ENCODE data around the gene MBTPS1. TPM values are rescaled to one million over a fixed set of nuclear protein-coding genes. Genes with fewer than 3 reads are reported as not detected.

MBTPS1 gene
- total RNA-seq, 1 experiment from 2014 or later, result 46.9 TPM

DNA sequence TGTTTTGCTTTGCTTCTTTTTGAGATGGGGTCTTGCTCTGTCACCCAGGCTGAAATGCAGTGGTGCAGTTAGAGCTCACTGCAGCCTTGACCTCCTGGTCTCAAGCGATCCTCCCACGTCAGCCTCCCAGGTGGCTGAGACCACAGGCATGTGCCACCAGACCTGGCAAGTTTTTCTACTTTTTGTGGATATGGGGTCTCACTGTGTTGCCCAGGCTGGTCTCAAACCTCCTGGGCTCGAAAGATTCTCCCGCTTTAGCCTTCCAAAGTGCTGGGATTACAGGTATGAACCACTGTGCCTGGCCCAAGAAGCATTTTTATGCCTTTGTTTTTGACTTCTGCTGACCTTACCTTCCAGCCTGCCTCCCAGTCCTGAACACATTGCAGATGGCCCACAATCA, 38.5 kb upstream of the MBTPS1 start:
- Mint-ChIP-seq H3K4me1 (no peaks in the 10 kb centered on the region), H3K27ac (no peak overlapping the region), H3K27me3 (ENCODE audit: low read depth) (peaks cover 2% of the 10 kb centered on the region), H3K36me3 (no peaks in the 10 kb centered on the region), H3K9me3 (no peaks in the 10 kb centered on the region), H3K4me3 (no peak overlapping the region)
- TF ChIP-seq MXD4 (CRISPR knock-in tag; IDR thresholded peaks at IDR 0.05; ENCODE audit: borderline replicate concordance) (no peak), ZNF121 (CRISPR knock-in tag; IDR thresholded peaks at IDR 0.05) (peak; percentile 4; the same call in 1 of the 2 replicates)
- ChIA-PET POLR2A (no interaction called here), CTCF (interaction anchor here (0.6 to 1.1 kb wide), 2 partner anchors 32 to 1925 kb away, joined by 3 to 4 read pairs; partner anchors contain the start of gene TAF1C)
- DNase-seq (ENCODE audit: low spot score) (no peak), ATAC-seq (no peak)

GRCh38 chr16:84153660-84154214, 37.0 kb upstream of the MBTPS1 start:
- Mint-ChIP-seq H3K9me3 (no peaks in the 10 kb centered on the region), H3K4me1 (no peaks in the 10 kb centered on the region), H3K27me3 (ENCODE audit: low read depth) (peaks cover 2% of the 10 kb centered on the region; the same call in 1 of the 2 replicates), H3K27ac (no peak overlapping the region), H3K36me3 (no peaks in the 10 kb centered on the region), H3K4me3 (no peak overlapping the region)
- ChIA-PET POLR2A (no interaction called here), CTCF (interaction anchor here (1.1 kb wide), 2 partner anchors 69 to 197 kb away, joined by 3 read pairs; no protein-coding TSS in a partner anchor)
- DNase-seq (ENCODE audit: low spot score) (no peak), ATAC-seq (no peak; the same call in 1 of the 2 replicates)
- TF ChIP-seq PRDM15 (CRISPR knock-in tag; IDR thresholded peaks at IDR 0.05) (no peak), RORB (CRISPR knock-in tag; IDR thresholded peaks at IDR 0.05) (no peak), CREB1 (CRISPR knock-in tag; IDR thresholded peaks at IDR 0.05) (no peak), JUN (CRISPR knock-in tag; IDR thresholded peaks at IDR 0.05) (no peak), NFE2L1 (CRISPR knock-in tag; IDR thresholded peaks at IDR 0.05) (no peak), NFATC4 (CRISPR knock-in tag; IDR thresholded peaks at IDR 0.05) (no peak), MAX (CRISPR knock-in tag; IDR thresholded peaks at IDR 0.05) (no peak)
- TF ChIP-seq, protein P1, sequence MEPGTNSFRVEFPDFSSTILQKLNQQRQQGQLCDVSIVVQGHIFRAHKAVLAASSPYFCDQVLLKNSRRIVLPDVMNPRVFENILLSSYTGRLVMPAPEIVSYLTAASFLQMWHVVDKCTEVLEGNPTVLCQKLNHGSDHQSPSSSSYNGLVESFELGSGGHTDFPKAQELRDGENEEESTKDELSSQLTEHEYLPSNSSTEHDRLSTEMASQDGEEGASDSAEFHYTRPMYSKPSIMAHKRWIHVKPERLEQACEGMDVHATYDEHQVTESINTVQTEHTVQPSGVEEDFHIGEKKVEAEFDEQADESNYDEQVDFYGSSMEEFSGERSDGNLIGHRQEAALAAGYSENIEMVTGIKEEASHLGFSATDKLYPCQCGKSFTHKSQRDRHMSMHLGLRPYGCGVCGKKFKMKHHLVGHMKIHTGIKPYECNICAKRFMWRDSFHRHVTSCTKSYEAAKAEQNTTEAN (CRISPR knock-in tag; IDR thresholded peaks at IDR 0.05), result no peak
- TF ChIP-seq, protein P2, sequence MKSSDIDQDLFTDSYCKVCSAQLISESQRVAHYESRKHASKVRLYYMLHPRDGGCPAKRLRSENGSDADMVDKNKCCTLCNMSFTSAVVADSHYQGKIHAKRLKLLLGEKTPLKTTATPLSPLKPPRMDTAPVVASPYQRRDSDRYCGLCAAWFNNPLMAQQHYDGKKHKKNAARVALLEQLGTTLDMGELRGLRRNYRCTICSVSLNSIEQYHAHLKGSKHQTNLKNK (CRISPR knock-in tag; IDR thresholded peaks at IDR 0.05), result no peak
- TF ChIP-seq, protein P3, sequence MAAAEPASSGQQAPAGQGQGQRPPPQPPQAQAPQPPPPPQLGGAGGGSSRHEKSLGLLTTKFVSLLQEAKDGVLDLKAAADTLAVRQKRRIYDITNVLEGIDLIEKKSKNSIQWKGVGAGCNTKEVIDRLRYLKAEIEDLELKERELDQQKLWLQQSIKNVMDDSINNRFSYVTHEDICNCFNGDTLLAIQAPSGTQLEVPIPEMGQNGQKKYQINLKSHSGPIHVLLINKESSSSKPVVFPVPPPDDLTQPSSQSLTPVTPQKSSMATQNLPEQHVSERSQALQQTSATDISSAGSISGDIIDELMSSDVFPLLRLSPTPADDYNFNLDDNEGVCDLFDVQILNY (CRISPR knock-in tag; IDR thresholded peaks at IDR 0.05), result no peak

DNA sequence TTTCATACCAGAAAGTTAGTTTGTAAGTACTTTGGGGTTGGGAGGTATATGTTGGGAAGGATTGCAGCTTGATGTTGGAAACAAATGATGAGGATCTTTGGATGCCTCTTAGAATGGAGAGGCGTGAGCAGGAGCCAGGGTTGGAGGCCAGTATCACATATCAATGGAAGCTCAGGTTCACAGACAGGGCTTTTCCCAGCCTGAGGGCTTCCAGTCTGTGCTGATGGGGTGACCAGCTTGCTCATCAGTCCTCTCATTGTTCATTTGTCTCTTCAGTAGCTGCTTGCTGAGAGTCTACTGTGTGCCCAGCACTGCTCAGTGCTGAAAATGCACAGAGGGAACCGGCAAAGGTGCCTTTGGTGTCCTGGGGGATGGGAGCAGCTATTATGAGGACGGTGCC, 34.2 kb upstream of the MBTPS1 start:
- H3K27me3 Mint-ChIP-seq (ENCODE audit: low read depth), result peaks cover 11% of the 10 kb centered on the region
- ATAC-seq, result no peak
- no peak for DNase-seq (ENCODE audit: low spot score)
- H3K4me3 Mint-ChIP-seq, result no peak overlapping the region
- CTCF ChIA-PET, result interaction anchor here (1.0 to 2.1 kb wide), 2 partner anchors 9 to 36 kb away, joined by 3 to 7 read pairs; partner anchors contain the start of gene TAF1C
- H3K36me3 Mint-ChIP-seq, result no peaks in the 10 kb centered on the region
- POLR2A ChIA-PET, result no interaction called here
- H3K9me3 Mint-ChIP-seq, result no peaks in the 10 kb centered on the region
- no peaks in the 10 kb centered on the region for H3K4me1 Mint-ChIP-seq
- no peak overlapping the region for H3K27ac Mint-ChIP-seq
- TF ChIP-seq FOXP1 (CRISPR knock-in tag; IDR thresholded peaks at IDR 0.05; ENCODE audit: borderline replicate concordance) (no peak), FOXP4 (CRISPR knock-in tag; IDR thresholded peaks at IDR 0.05) (no peak), SOX15 (CRISPR knock-in tag; IDR thresholded peaks at IDR 0.05) (no peak), RORB (CRISPR knock-in tag; IDR thresholded peaks at IDR 0.05) (no peak), OVOL2 (CRISPR knock-in tag; IDR thresholded peaks at IDR 0.05; ENCODE audit: borderline replicate concordance) (no peak), GRHL2 (CRISPR knock-in tag; IDR thresholded peaks at IDR 0.05; ENCODE audit: insufficient replicate concordance, severe bottlenecking) (no peak), MLX (CRISPR knock-in tag; IDR thresholded peaks at IDR 0.05) (no peak), PRDM15 (CRISPR knock-in tag; IDR thresholded peaks at IDR 0.05) (no peak), GTF2I (CRISPR knock-in tag; conservative IDR thresholded peaks at IDR 0.05) (no peak)
